Transverse colon (tissue), 4 donors: Measurements from ENCODE around the gene RAPGEFL1. TPM values are rescaled to one million over a fixed set of nuclear protein-coding genes. Genes with fewer than 3 reads are reported as not detected.
"Not testable (repeated sequence)": the region's sequence is repeated elsewhere in the genome, so short reads cannot be mapped to it uniquely, and the experiment has no call there.

Experiments used
- DNase-seq: peaks from one replicate; pipeline ENCODE4 v3.0.0-alpha.2; 2019
- H3K27ac ChIP-seq, 4 donors: fragments of 200-600 bp; sonication (generic); 2 replicates each; pipeline ENCODE4 v1.5.1; 2016 to 2018; ENCODE audit warnings: inconsistent platforms in 4 of 4
- H3K27me3 ChIP-seq: fragments of 200-600 bp; sonication (generic); 2 replicates; pipeline ENCODE4 v1.5.1; 2017; ENCODE audit warnings: inconsistent platforms
- H3K36me3 ChIP-seq, 4 donors: fragments of 200-600 bp; sonication (generic); 2 replicates each; pipeline ENCODE4 v1.5.1; 2017 to 2019; ENCODE audit warnings: inconsistent platforms in 4 of 4
- H3K4me1 ChIP-seq, 4 donors: fragments of 200-600 bp; sonication (generic); 2 replicates each; pipeline ENCODE4 v1.5.1; 2017 to 2020; ENCODE audit warnings: inconsistent platforms in 4 of 4
- H3K4me3 ChIP-seq, 4 donors: fragments of 200-600 bp; sonication (generic); 1 replicate in 1 of 4; 2 replicates in 3 of 4; pipeline versions ENCODE4 v1.5.1 to v1.6.1; 2017 to 2019; ENCODE audit warnings: inconsistent platforms in 4 of 4
- H3K9me3 ChIP-seq, 2 donors: fragments of 200-600 bp; sonication (generic); 2 replicates each; pipeline ENCODE4 v1.5.1; 2017 to 2019; ENCODE audit warnings: inconsistent platforms in 2 of 2
- EP300 ChIP-seq: sonication (generic); formaldehyde crosslinking; IDR thresholded peaks from one replicate; pipeline ENCODE4 v1.6.1; 2017; ENCODE audit warnings: antibody characterized with exemption, low read depth
- POLR2A ChIP-seq: fragments of 450-650 bp; IDR thresholded peaks from one replicate; pipeline ENCODE4 v1.6.1; 2016; ENCODE audit warnings: antibody characterized with exemption, mild to moderate bottlenecking, moderate library complexity
- POLR2AphosphoS5 ChIP-seq, 3 donors: sonication (generic); formaldehyde crosslinking; IDR thresholded peaks; one replicate each; pipeline ENCODE4 v1.6.1; 2016; ENCODE audit warnings: antibody characterized with exemption in 3 of 3
- WGBS, 2 donors: methylation state at CpG; one replicate each; pipeline ENCODE4 v1.1.5; 2018; ENCODE audit warnings: low coverage in 1 of 2; 5-methylcytosine and 5-hydroxymethylcytosine counted together
- in situ Hi-C, 4 donors: fragments of 200-750 bp; cut with MboI; loops; one replicate each; pipeline versions ENCODE4 v1.15.0 to v1.15.1; 2017; ENCODE audit warnings: low sequenced_read_pairs in 3 of 4, low pct_ligation_motif_present in 1 of 4, low pct_unique_long_range_greater_than_20kb in 1 of 4
- intact Hi-C: fragments of 100-400 bp; cut with DNase I; formaldehyde crosslinking; loops from one replicate; pipeline ENCODE4 v1.15.1; 2023; ENCODE audit warnings: low total_unique reads
- total RNA-seq, 4 donors: library from RNA; depleted of rRNA; stranded (reverse); fragments of >200 nt; gene quantifications; one replicate each; pipeline ENCODE4 v1.1.0, GENCODE V29; 2016
- TF ChIP-seq, protein P1 (sequence below), 5 experiments: fragments of 200-600 bp in 3 of 5; fragments of 450-650 bp in 2 of 5; sonication (generic) in 3 of 5; IDR thresholded peaks; 1 replicate in 2 of 5; 2 replicates in 3 of 5; pipeline ENCODE4 v1.5.1; 2016 to 2017; ENCODE audit warnings: antibody characterized with exemption in 5 of 5, inconsistent platforms in 3 of 5, mild to moderate bottlenecking in 2 of 5, moderate library complexity in 1 of 5

RAPGEFL1 gene
- total RNA-seq, 4 donors from 2014 or later: 220 to 411 (median 308) TPM

DNA sequence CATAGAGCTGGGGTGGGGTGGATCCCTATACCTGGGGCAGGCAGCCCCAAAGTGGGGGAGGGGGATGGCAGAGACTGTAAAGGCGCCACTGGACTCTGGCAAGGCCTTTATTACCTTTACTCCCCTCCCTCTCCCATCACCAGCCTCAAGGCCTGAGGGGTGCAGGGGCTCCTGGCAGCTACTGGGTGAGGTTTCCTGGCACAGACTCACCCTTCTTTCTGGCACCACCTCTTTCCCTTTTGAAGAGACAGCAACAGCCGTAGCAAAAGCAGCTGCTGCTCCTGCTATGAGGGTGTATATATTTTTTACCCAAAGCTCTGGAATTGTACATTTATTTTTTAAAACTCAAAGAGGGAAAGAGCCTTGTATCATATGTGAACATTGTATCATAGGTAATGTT is 17.6 kb downstream of the RAPGEFL1 start:
- H3K27ac ChIP-seq: no peak overlapping the region
- no peaks in the 10 kb centered on the region for H3K27me3 ChIP-seq
- WGBS, 2 donors: 45% methylated on average over 2 of the region's 2 CpGs; no CpG with 5 or more reads in 1 of the 2 donors
- no peaks in the 10 kb centered on the region for H3K9me3 ChIP-seq
- no peaks in the 10 kb centered on the region for H3K36me3 ChIP-seq
- TF ChIP-seq, protein P1, sequence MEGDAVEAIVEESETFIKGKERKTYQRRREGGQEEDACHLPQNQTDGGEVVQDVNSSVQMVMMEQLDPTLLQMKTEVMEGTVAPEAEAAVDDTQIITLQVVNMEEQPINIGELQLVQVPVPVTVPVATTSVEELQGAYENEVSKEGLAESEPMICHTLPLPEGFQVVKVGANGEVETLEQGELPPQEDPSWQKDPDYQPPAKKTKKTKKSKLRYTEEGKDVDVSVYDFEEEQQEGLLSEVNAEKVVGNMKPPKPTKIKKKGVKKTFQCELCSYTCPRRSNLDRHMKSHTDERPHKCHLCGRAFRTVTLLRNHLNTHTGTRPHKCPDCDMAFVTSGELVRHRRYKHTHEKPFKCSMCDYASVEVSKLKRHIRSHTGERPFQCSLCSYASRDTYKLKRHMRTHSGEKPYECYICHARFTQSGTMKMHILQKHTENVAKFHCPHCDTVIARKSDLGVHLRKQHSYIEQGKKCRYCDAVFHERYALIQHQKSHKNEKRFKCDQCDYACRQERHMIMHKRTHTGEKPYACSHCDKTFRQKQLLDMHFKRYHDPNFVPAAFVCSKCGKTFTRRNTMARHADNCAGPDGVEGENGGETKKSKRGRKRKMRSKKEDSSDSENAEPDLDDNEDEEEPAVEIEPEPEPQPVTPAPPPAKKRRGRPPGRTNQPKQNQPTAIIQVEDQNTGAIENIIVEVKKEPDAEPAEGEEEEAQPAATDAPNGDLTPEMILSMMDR (IDR thresholded peaks at IDR 0.05): no peak
- no peak for TF ChIP-seq POLR2AphosphoS5 (IDR thresholded peaks at IDR 0.05)
- H3K4me1 ChIP-seq: peaks cover 0 to 13% (median 7%) of the 10 kb centered on the region in 4 donors
- no peak overlapping the region for H3K4me3 ChIP-seq
- DNase-seq: no peak
- intact Hi-C loops: loop anchor here (10.0 kb wide), 1 partner anchor 180 kb away; the partner anchor contains the start of gene CSF3
- in situ Hi-C loops: loop anchor here in 3 of 4 donors (10.0 to 25.0 kb wide), 3 partner anchors 92 to 160 kb away; partner anchors contain the start of gene CDC6 (in 1 of the 3)

DNA sequence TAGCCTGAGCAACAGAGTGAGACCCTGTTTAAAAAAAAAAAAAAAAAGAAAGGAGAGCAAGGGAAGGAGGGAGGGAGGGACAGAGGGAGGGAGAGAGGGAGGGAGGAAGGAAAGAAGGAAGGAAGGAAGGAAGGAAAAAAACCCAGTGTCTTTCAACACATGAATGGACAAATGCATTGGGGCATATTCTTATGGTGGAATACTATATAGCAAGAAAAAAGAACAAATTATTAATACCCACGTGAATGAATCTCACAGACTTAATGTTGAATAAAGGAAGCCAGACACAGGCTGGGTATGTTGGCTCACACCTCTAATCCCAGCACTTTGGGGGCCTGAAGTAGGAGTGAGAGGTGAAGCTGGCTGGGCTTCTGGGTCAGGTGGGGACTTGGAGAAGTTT is 20.3 kb downstream of the RAPGEFL1 start:
- intact Hi-C loops: loop anchor here (10.0 kb wide), 1 partner anchor 183 kb away; the partner anchor contains the start of gene CSF3
- H3K27ac ChIP-seq: no peak overlapping the region
- no peak overlapping the region for H3K4me3 ChIP-seq
- H3K9me3 ChIP-seq: no peaks in the 10 kb centered on the region
- WGBS, 2 donors: 33 to 54% methylated on average over 1 of the region's 1 CpG
- H3K36me3 ChIP-seq: no peaks in the 10 kb centered on the region
- TF ChIP-seq EP300 (no peak), POLR2AphosphoS5 (IDR thresholded peaks at IDR 0.05) (no peak), POLR2A (no peak)
- TF ChIP-seq, protein P1 (IDR thresholded peaks at IDR 0.05): no peak
- peaks cover 0 to 11% (median 3%) of the 10 kb centered on the region in 4 donors for H3K4me1 ChIP-seq
- DNase-seq: no peak
- H3K27me3 ChIP-seq: no peaks in the 10 kb centered on the region
- in situ Hi-C loops: loop anchor here in 3 of 4 donors (10.0 to 25.0 kb wide), 3 partner anchors 90 to 157 kb away; partner anchors contain the start of gene CDC6 (in 1 of the 3)

DNA sequence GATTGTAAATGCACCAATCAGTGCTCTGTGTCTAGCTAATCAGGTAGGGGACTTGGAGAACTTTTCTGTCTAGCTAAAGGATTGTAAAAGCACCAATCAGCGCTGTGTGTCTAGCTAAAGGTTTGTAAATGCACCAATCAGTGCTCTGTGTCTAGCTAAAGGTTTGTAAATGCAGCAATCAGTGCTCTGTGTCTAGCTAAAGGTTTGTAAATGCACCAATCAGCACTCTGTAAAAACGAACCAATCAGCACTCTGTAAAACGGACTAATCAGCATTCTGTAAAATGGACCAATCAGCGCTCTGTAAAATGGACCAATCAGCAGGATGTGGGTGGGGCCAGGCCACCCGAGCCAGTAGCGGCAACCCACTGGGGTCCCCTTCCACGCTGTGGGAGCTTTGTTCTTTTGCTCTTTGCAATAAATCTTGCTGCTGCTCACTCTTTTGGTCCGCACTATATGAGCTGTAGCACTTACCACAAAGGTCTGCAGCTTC is 20.7 kb downstream of the RAPGEFL1 start:
- H3K4me1 ChIP-seq: peaks cover 0 to 16% (median 3%) of the 10 kb centered on the region in 4 donors
- H3K9me3 ChIP-seq, H3K27me3 ChIP-seq, H3K4me3 ChIP-seq, DNase-seq, H3K27ac ChIP-seq, H3K36me3 ChIP-seq: not testable (repeated sequence)
- 75 to 100% methylated on average over 1 to 8 of the region's 8 CpGs for WGBS, 2 donors
- intact Hi-C loops (loop anchor here (10.0 kb wide), 1 partner anchor 183 kb away; the partner anchor contains the start of gene CSF3), in situ Hi-C loops (loop anchor here in 3 of 4 donors (10.0 to 25.0 kb wide), 3 partner anchors 89 to 157 kb away; partner anchors contain the start of gene CDC6 (in 1 of the 3))

DNA sequence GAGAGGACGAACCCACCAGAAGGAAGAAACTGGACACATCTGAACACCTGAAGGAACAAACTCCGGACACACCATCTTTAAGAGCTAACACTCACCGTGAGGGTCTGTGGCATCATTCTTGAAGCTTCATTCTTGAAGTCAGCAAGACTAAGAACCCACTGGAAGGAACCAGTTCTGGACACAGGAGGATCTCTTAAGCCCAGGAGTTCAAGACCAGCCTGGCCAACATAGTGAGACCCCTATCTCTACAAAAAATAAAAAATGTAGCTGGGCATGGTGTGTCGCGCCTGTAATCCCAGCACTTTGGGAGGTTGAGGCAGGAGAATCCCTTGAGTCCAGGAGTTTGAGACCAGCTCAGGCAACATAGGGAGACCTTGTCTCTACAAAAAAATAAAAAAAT is 21.3 kb downstream of the RAPGEFL1 start:
- Histone ChIP-seq H3K9me3 (no peaks in the 10 kb centered on the region), H3K4me1 (peaks cover 0 to 18% (median 3%) of the 10 kb centered on the region in 4 donors), H3K4me3 (no peak overlapping the region), H3K27ac (no peak overlapping the region), H3K36me3 (no peaks in the 10 kb centered on the region), H3K27me3 (no peaks in the 10 kb centered on the region)
- in situ Hi-C loops (loop anchor here in 3 of 4 donors (10.0 to 25.0 kb wide), 3 partner anchors 89 to 156 kb away; partner anchors contain the start of gene CDC6 (in 1 of the 3)), intact Hi-C loops (loop anchor here (10.0 kb wide), 1 partner anchor 184 kb away; the partner anchor contains the start of gene CSF3)
- TF ChIP-seq, protein P1 (IDR thresholded peaks at IDR 0.05): no peak
- no peak for TF ChIP-seq POLR2A
- TF ChIP-seq POLR2AphosphoS5 (IDR thresholded peaks at IDR 0.05): no peak
- no peak for TF ChIP-seq EP300
- DNase-seq: no peak
- 83 to 100% methylated on average over 2 to 5 of the region's 5 CpGs for WGBS, 2 donors
